HG03378 (cell line): ENCODE results near the gene HOXA13.

Experiments used
- ATAC-seq: cut with Tn5 transposase; IDR thresholded peaks from one replicate; pipeline ENCODE4 v1.9.1; 2021; ENCODE audit warnings: mild to moderate bottlenecking, moderate library complexity; ENCODE audit not compliant: unreplicated experiment

The HOXA13 gene

GRCh38 chr7:27193335-27194001, 6.4 kb downstream of the HOXA13 start:
- no peak for ATAC-seq

GRCh38 chr7:27192546-27193334, 7.2 kb downstream of the HOXA13 start:
- no peak for ATAC-seq

- no peak for ATAC-seq
These were observed 7.9 kb downstream of the HOXA13 start for GRCh38 chr7:27191833-27192545.

DNA sequence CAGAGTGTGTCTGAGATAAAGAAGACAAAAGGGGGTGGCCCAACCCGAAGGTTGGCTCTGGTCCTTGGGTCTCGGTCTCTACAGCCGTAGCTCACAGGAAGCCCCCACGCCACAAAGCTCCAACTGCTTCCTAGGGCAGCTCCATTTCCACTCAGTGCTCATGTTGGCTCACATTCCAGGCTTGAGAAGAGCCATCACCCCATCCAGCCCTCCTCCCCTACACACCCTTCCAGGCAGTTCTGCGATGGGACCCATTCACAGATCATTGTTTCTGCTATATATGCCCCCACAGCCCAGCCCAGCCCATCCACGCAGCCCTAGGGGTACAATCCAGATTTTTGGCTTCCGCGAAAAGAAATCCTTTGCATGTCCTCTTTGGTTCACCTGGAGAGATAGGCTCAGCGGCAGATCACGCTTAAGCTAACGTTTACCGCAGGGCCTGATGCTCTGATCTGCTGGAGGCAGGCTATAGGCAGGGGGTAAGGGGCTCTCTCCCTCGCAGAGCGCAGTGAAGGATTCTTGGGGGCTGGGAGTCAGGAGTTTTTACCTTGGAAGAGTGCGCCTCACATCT, 8.6 kb downstream of the HOXA13 start:
- no peak for ATAC-seq

DNA sequence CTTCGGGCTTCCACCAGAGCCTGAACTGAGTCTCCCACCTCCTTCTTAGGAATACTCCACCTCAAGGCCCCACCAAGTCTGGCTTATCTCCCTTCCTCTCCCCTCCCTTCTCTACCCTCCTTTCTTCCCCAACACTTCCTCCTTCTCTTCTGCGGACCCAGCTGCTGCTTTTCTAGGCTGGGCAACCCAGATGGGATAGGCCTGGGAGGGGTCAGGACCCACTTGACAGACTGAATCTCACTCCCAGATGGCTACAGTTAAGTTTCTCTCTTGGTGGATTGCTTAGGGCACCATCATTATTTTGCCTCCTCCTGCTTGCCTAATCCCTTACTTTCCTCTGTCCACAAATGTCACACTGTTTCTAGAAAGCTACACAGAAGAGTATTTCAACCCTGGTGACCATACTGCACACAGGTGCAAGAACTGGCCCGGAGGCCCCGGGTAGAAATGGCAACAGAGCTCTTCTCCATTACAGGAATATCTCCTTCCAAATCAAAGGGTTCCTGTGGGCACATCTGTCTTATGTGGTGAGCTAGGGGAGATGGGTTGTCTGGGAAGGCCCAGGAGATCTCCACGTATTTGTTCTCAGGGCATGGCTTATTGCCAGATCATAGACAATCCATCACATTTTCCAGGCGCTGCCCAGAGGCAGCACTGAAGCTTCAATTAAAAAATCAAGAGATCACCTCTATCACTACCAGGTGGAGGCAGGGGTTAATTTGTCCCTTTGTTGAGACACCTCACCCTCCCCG, 9.7 kb downstream of the HOXA13 start:
- ATAC-seq: no peak

DNA sequence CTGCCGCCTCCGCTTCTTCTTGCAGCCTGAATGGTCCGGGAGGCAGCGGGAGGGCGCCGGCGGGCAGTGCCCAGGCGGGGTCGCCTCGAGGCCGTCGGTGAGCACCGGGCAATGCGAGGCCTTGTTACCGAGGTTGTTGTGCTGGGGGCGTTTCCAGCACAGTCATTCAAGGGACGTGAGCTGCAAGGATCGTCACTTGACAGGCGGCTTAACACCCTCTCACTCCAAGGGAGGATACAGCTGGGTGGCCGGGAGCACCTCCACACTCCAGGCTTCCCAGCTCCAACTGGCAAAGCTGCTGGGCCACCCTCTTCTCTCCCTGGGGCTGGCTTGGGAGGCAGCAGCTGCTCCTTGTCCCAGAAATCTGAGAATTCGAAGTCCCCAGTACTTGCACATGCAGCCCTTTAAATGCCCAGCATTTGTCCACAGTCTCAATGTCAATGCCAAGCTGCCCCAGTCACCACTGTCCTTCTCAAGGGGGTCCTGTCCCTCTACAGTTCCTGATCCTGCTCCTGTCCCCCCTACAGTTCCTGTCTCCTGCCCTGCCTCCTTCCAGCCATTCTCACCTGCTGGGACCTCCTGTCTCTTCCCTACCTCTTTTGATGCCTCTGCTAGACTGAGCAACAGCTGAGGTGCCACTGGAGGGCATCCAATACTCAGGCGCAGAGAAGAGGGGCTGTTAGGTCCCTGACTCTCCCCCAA, 10.4 kb downstream of the HOXA13 start:
- no peak for ATAC-seq

DNA sequence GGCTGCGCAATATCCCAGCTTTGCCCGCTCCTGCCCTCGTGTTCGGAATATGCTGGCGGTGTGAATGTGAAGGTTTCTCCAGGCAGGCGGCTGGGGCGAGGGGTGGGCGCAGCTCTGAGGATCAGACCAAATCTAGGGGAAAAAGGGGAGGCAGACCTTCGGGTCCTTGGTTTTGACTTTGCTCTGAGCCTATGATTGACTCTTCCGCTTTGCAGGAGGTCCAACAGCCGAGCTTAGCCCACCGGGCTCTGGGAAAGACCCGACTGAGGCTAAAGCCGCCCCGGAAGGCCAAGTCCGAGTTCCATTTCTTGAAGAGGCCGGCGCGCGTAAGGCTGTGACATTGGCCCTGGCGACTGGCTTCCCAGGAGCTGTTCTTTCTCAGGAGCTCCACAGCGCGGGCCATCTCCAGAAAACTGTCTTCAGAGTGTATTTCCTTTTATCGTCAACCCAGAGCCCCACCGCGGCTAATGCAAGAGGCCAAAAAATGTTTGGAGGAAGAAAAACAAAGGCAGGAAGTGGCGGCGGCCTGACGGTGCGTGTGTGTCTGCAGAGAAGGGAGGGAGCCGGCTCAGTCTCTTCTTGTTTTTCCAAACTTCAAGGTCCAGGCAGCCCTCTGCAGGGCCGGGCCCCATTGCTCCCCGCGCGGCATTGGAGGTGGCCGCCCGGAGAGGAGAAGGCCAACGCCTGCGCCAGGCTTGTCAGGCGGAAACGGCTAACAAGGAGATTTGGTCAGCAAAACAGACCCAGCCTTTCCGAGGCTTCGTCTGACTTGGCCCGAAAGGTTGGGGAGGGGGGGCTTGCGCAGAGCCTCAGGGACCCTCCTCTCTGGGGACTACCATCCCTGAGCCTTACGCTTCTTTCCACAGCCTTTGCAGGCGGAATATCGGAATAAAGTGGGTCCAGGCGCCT, 11.3 kb downstream of the HOXA13 start:
- ATAC-seq: no peak

DNA sequence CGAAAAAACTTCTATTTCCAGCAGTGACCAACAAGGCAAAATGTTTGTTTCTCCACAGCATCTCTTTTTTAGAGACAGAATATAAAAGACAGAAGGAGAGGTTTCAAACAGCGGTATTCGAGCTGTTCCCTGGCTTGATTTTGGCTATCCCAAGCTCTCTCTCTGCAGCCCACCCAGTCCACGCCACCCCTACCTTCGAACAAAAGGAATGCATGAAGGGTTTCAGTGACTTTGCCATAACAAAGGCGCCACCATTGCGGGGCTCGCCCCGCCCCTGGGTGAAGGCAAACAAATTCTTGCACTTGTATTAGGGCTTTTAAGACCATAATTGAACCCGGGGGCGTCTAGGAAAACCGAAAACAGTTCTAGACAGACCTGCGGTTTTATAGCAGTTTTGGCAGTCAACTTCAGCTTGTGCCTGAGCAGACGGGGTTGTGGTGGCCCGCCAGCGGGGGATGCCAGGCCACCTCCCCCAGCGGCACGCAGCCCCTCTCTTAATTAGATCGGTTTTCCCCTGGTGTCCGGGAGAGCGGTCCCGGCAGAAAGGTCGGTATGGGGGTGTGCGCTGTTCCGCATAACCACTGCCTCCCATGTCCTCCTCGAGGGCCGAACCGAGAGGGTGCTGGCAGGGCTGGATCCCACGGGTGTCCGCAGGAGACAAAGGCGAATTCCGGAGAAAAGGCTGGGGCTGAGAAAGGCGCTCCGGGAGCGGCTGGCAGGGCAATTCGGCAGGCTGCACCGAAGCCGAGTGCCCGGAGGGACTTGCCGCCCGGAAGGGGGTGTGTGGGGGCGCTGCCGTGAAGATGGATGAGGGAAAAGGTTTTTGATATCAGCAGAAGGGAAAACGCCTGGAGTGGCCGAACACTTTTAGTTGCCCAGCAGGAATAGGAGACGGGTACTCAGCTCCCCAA, 12.2 kb downstream of the HOXA13 start:
- no peak for ATAC-seq

DNA sequence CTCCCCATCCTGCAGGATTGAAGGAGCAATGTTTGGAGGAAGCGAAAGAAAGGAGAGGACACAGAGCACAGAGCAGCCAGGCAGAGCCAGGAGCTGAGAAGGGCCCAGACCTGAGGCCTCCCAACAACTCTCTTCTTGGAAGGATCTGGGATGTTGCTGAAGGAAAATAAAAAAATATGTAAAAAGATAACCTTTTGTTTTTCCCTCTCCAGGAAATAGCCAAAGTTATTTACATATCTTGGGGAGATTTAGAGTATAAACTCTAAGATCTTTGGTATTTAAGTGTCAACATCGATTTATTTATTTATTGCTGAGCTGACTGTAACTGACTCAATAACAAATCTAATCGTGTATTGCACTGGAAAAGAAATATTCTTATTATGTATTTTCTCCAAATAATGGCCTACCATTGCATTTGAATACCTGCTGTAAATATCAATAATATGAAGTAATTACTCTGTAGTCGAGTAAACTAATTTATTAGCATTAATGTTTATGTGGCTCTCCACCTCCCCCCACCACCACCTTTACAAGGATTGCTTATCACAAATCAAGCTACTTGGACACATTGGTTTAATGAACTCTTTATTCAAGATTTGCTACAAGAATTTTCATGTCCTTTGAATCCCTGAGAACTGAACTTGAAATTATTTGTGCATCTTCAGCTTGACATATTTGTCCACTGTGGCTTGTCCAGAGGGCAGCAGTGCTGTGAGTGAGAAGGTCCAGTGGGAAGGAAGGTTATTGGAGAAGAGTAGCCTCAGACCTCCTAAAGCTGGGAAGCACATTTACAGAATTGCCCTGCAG, 13.0 kb downstream of the HOXA13 start:
- ATAC-seq: no peak

- ATAC-seq: no peak
These were observed 13.8 kb downstream of the HOXA13 start for GRCh38 chr7:27185854-27186667.

- ATAC-seq: no peak
These were observed 14.7 kb downstream of the HOXA13 start, which contains the start of gene HOXA11 for GRCh38 chr7:27185013-27185853. Gene HOXA11 (minus strand): TSS chr7:27185232. CDS start chr7:27185144, 88 bp downstream.

- ATAC-seq: no peak
These were observed 15.4 kb downstream of the HOXA13 start for GRCh38 chr7:27184337-27185012.

- ATAC-seq: no peak
These were observed 16.1 kb downstream of the HOXA13 start for GRCh38 chr7:27183682-27184336.
